GM12878 (cell line): ENCODE results near the gene NDE1. TPM values are rescaled to one million over a fixed set of nuclear protein-coding genes. Genes with fewer than 3 reads are reported as not detected.

Source experiments
- ATAC-seq: fragments of 200-7000 bp; cut with Tn5 transposase; 3 replicates; pipeline ENCODE4 v1.9.1; 2020; ENCODE audit warnings: mild to moderate bottlenecking, moderate library complexity
- BruUV-seq: library from RNA; stranded (reverse); fragments of 400-500 nt; replicated peaks from 2 replicates; lab custom pipeline; 2021; lab: Mats Ljungman, UMichigan
- CTCF ChIA-PET: fragments of 300-600 bp; sonication (Branson Sonifier 250); formaldehyde crosslinking; extraction: SDS; loops from one replicate; lab custom pipeline; 2021; ENCODE audit warnings: inconsistent platforms; lab: Yijun Ruan, JAX
- POLR2A ChIA-PET: fragments of 350-600 bp; formaldehyde crosslinking; extraction: SDS; loops from one replicate; lab custom pipeline; 2021; ENCODE audit warnings: inconsistent platforms; lab: Charles Lee
- RAD21 ChIA-PET: fragments of 300-600 bp; sonication (Branson Sonifier 250); formaldehyde crosslinking; loops from one replicate; lab custom pipeline; 2023; ENCODE audit warnings: antibody characterized with exemption; ENCODE audit not compliant: unreplicated experiment; lab: Charles Lee
- SMC1A ChIA-PET: fragments of 300-600 bp; sonication (Branson Sonifier 250); formaldehyde crosslinking; loops from one replicate; lab custom pipeline; 2023; ENCODE audit not compliant: unreplicated experiment, uncharacterized antibody; lab: Charles Lee
- DNase-seq: peaks from one replicate; pipeline ENCODE4 v3.0.0-alpha.2; 2011; ENCODE audit warnings: low read depth, low spot score
- FAIRE-seq: peaks from 3 replicates; lab custom pipeline; 2011; peaks lifted over from hg19 to GRCh38; lab: Jason Lieb, UNC
- H2AFZ ChIP-seq: 2 replicates; pipeline ENCODE4 v1.6.0; 2011; ENCODE audit warnings: low read depth, low read length, control low read depth; ENCODE audit not compliant: control insufficient read depth
- H3K27ac ChIP-seq: 2 replicates; pipeline ENCODE4 v1.5.1; 2011; ENCODE audit warnings: control low read depth; ENCODE audit not compliant: control insufficient read depth, insufficient read depth
- H3K27me3 ChIP-seq, 2 experiments: replicated peaks in 1 of 2; 2 replicates each; pipeline versions ENCODE4 v1.6.0 to v1.6.1; 2011; ENCODE audit warnings: low read length in 1 of 2; ENCODE audit not compliant: control insufficient read depth in 2 of 2, insufficient read depth in 2 of 2
- H3K36me3 ChIP-seq, 2 experiments: 2 replicates each; pipeline ENCODE4 v1.5.1; 2011; ENCODE audit warnings: low read length in 1 of 2; ENCODE audit not compliant: control insufficient read depth in 2 of 2, insufficient read depth in 2 of 2
- H3K4me1 ChIP-seq: 2 replicates; pipeline ENCODE4 v1.6.1; 2011; ENCODE audit warnings: mild to moderate bottlenecking, low read length, moderate library complexity, mixed read lengths; ENCODE audit not compliant: control insufficient read depth, insufficient read depth
- H3K4me2 ChIP-seq: 2 replicates; pipeline ENCODE4 v1.6.0; 2011; ENCODE audit warnings: control low read depth; ENCODE audit not compliant: control insufficient read depth, insufficient read depth
- H3K4me3 ChIP-seq: fragments of 200-600 bp; sonication (generic); 2 replicates; pipeline ENCODE4 v1.5.1; 2016
- H3K79me2 ChIP-seq: 2 replicates; pipeline ENCODE4 v1.6.0; 2011; ENCODE audit warnings: low read length; ENCODE audit not compliant: control insufficient read depth, insufficient read depth
- H3K9ac ChIP-seq: 2 replicates; pipeline ENCODE4 v1.8.0; 2011; ENCODE audit warnings: low read length, control low read depth, mixed read lengths; ENCODE audit not compliant: control insufficient read depth, insufficient read depth
- H3K9me3 ChIP-seq: replicated peaks from 3 replicates; pipeline ENCODE4 v1.5.1; 2011; ENCODE audit warnings: mild to moderate bottlenecking, low read length; ENCODE audit not compliant: control insufficient read depth, insufficient read depth
- H4K20me1 ChIP-seq: 2 replicates; pipeline ENCODE4 v1.6.0; 2011; ENCODE audit not compliant: control insufficient read depth, insufficient read depth
- BCL11A ChIP-seq: IDR thresholded peaks from 2 replicates; pipeline ENCODE4 v1.6.1; 2011; ENCODE audit warnings: low read depth, low read length
- EED ChIP-seq: sonication (generic); IDR thresholded peaks from 2 replicates; pipeline ENCODE4 v1.6.1; 2016; ENCODE audit warnings: antibody characterized with exemption, low read depth
- IRF4 ChIP-seq: IDR thresholded peaks from 2 replicates; pipeline ENCODE4 v1.6.1; 2011; ENCODE audit warnings: low read depth, low read length
- SMAD5 ChIP-seq: IDR thresholded peaks from 2 replicates; pipeline ENCODE4 v1.6.1; 2016; ENCODE audit warnings: antibody characterized with exemption, low read depth
- YBX1 ChIP-seq: fragments of 450-650 bp; IDR thresholded peaks from 2 replicates; pipeline ENCODE4 v1.6.1; 2016; ENCODE audit warnings: antibody characterized with exemption
- WGBS: methylation state at CpG from one replicate; pipeline ENCODE4 v1.1.6; 2016; ENCODE audit warnings: low lambda C conversion rate; ENCODE audit not compliant: insufficient replicate concordance, insufficient coverage; ENCODE audit errors: missing lambda C conversion rate; 5-methylcytosine and 5-hydroxymethylcytosine counted together
- in situ Hi-C: fragments of 300-500 bp; cut with MboI; formaldehyde crosslinking; loops from 9 replicates; pipeline ENCODE4 v1.14.3; 2018; ENCODE audit warnings: mixed read lengths
- intact Hi-C: fragments of 100-400 bp; cut with micrococcal nuclease; formaldehyde crosslinking; loops from one replicate; pipeline ENCODE4 v1.14.2; 2022; ENCODE audit not compliant: unreplicated experiment
- polyA plus RNA-seq, 11 experiments: library from polyadenylated mRNA; depleted of rRNA in 4 of 11; unstranded in 6 of 11; stranded (reverse) in 5 of 11; fragments of >200 nt; fragmentation: Nextera tagmentation in 4 of 11; fragmentation: Illumina TruSeq in 1 of 11; extraction: Ambion mirVana in 4 of 11; extraction: Trizol in 1 of 11; gene quantifications; 1 replicate in 1 of 11; 2 replicates in 10 of 11; pipeline versions ENCODE4 v1.2.1 to v1.2.3, GENCODE V29; 2011 to 2016; ENCODE audit warnings: inconsistent platforms in 2 of 11, missing spikeins in 2 of 11, low read depth in 1 of 11
- total RNA-seq, 4 experiments: library from RNA; depleted of rRNA in 3 of 4; stranded (reverse); fragments of >200 nt in 3 of 4; fragmentation: Illumina TruSeq in 1 of 4; extraction: Trizol in 1 of 4; gene quantifications; 2 replicates each; pipeline versions ENCODE4 v1.2.1 to v1.2.3, GENCODE V29; 2013 to 2021
- TF ChIP-seq, protein P1 (sequence below): fragments of 450-650 bp; IDR thresholded peaks from 2 replicates; pipeline ENCODE4 v1.6.1; 2016; ENCODE audit warnings: mild to moderate bottlenecking, moderate library complexity, borderline replicate concordance
- TF ChIP-seq, protein P2 (sequence below): fragments of 450-650 bp; IDR thresholded peaks from 2 replicates; pipeline ENCODE4 v1.6.1; 2017; ENCODE audit warnings: mild to moderate bottlenecking, low read depth, inconsistent platforms; ENCODE audit not compliant: poor library complexity, severe bottlenecking

Gene NDE1
- total and polyA plus RNA-seq, 10 of the 15 experiments (the other 5 are each of a cell fraction or from before 2014, with no cell fraction given): 5.7 to 148 (median 87.8) TPM

DNA sequence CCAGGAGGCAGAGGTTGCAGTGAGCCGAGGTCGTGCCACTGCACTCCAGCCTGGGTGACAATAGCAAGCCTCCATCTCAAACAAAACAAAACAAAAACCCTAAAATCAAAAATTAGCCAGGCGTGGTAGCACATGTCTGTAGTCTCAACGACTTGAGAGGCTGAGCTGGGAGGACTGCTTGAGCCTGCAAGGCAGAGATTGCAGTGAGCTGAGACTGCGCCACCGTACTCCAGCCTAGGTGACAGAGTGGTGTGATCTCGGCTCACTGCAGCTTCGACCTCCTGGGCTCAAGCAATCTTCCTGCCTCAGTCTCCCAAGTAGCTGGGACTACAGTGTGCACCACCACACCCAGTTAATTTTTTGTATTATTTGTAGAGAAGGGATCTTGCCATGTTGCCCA, 119.2 kb downstream of the NDE1 start:
- Histone ChIP-seq H3K9me3 (no peaks in the 10 kb centered on the region), H3K4me3 (no peak overlapping the region), H3K4me1 (no peaks in the 10 kb centered on the region; the same call in 1 of the 2 replicates), H3K27ac (no peak overlapping the region), H3K27me3 (no peaks in the 10 kb centered on the region; a peak in 1 of 4 replicates), H2AFZ (no peak overlapping the region), H3K9ac (no peak overlapping the region), H3K4me2 (no peak overlapping the region), H3K79me2 (no peaks in the 10 kb centered on the region), H3K36me3 (no peaks in the 10 kb centered on the region), H4K20me1 (no peaks in the 10 kb centered on the region)
- ChIA-PET SMC1A (interaction anchor here (1.0 to 1.2 kb wide), 2 partner anchors 52 to 358 kb away, joined by 3 read pairs; no protein-coding TSS in a partner anchor), RAD21 (no interaction called here), CTCF (interaction anchor here (0.6 to 1.4 kb wide), 3 partner anchors 15 to 434 kb away, joined by 3 to 5 read pairs (median 4); no protein-coding TSS in a partner anchor), POLR2A (no interaction called here)
- no peak for FAIRE-seq
- TF ChIP-seq, protein P1, sequence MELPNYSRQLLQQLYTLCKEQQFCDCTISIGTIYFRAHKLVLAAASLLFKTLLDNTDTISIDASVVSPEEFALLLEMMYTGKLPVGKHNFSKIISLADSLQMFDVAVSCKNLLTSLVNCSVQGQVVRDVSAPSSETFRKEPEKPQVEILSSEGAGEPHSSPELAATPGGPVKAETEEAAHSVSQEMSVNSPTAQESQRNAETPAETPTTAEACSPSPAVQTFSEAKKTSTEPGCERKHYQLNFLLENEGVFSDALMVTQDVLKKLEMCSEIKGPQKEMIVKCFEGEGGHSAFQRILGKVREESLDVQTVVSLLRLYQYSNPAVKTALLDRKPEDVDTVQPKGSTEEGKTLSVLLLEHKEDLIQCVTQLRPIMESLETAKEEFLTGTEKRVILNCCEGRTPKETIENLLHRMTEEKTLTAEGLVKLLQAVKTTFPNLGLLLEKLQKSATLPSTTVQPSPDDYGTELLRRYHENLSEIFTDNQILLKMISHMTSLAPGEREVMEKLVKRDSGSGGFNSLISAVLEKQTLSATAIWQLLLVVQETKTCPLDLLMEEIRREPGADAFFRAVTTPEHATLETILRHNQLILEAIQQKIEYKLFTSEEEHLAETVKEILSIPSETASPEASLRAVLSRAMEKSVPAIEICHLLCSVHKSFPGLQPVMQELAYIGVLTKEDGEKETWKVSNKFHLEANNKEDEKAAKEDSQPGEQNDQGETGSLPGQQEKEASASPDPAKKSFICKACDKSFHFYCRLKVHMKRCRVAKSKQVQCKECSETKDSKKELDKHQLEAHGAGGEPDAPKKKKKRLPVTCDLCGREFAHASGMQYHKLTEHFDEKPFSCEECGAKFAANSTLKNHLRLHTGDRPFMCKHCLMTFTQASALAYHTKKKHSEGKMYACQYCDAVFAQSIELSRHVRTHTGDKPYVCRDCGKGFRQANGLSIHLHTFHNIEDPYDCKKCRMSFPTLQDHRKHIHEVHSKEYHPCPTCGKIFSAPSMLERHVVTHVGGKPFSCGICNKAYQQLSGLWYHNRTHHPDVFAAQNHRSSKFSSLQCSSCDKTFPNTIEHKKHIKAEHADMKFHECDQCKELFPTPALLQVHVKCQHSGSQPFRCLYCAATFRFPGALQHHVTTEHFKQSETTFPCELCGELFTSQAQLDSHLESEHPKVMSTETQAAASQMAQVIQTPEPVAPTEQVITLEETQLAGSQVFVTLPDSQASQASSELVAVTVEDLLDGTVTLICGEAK: no peak
- no peak for TF ChIP-seq SMAD5
- TF ChIP-seq, protein P2, sequence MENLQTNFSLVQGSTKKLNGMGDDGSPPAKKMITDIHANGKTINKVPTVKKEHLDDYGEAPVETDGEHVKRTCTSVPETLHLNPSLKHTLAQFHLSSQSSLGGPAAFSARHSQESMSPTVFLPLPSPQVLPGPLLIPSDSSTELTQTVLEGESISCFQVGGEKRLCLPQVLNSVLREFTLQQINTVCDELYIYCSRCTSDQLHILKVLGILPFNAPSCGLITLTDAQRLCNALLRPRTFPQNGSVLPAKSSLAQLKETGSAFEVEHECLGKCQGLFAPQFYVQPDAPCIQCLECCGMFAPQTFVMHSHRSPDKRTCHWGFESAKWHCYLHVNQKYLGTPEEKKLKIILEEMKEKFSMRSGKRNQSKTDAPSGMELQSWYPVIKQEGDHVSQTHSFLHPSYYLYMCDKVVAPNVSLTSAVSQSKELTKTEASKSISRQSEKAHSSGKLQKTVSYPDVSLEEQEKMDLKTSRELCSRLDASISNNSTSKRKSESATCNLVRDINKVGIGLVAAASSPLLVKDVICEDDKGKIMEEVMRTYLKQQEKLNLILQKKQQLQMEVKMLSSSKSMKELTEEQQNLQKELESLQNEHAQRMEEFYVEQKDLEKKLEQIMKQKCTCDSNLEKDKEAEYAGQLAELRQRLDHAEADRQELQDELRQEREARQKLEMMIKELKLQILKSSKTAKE: no peak
- no peak for TF ChIP-seq YBX1
- no peak for TF ChIP-seq BCL11A
- TF ChIP-seq IRF4: no peak
- no peak for TF ChIP-seq EED
- WGBS: 47% methylated on average over 8 of the region's 8 CpGs
- intact Hi-C loops: loop anchor here (5.0 to 10.0 kb wide), 3 partner anchors 258 to 426 kb away; no protein-coding TSS in a partner anchor
- in situ Hi-C loops: no loop called here
- ATAC-seq: no peak
- no TSS peak for BruUV-seq
- no peak for DNase-seq
